ENCODE results near the gene ZBTB38.

GRCh38 chr3:141336672-141337522 lies 31.4 kb upstream of the ZBTB38 start:
- TF ChIP-seq MYC (IDR thresholded peaks at IDR 0.05; ENCODE audit: low read depth, low read length), result no peak
- TF ChIP-seq POLR2AphosphoS5 (IDR thresholded peaks at IDR 0.05; ENCODE audit: insufficient read depth, low read depth, low read length), result peak; percentile 41
- no peak for TF ChIP-seq CTCF (IDR thresholded peaks at IDR 0.05; ENCODE audit: extremely low read depth in 1 of 2, insufficient read depth in 1 of 2, low read depth in 1 of 2, low read length in 2 of 2)
- TF ChIP-seq FOS (IDR thresholded peaks at IDR 0.05; ENCODE audit: borderline replicate concordance, insufficient read depth, low read length), result peak; percentile 79
- TF ChIP-seq MAX (IDR thresholded peaks at IDR 0.05; ENCODE audit: insufficient read depth, insufficient read length), result no peak
- no peak for TF ChIP-seq POLR2A (IDR thresholded peaks at IDR 0.05; ENCODE audit: low read depth, low read length)
- no peak for TF ChIP-seq EZH2 (IDR thresholded peaks at IDR 0.05; ENCODE audit: borderline replicate concordance, low read depth, low read length, severe bottlenecking)
- TF ChIP-seq JUN (IDR thresholded peaks at IDR 0.05; ENCODE audit: borderline replicate concordance, insufficient read depth, insufficient read length, low read depth), result peak; percentile 15
- TF ChIP-seq GATA2 (IDR thresholded peaks at IDR 0.05; ENCODE audit: insufficient read depth, insufficient read length, low read depth, low read length), result no peak

Measured in endothelial cell of umbilical vein (primary cell).